Glutamatergic neuron (in vitro differentiated cells): ENCODE results near the gene OPN1LW. TPM values are rescaled to one million over a fixed set of nuclear protein-coding genes. Genes with fewer than 3 reads are reported as not detected.
"Not testable (repeated sequence)": the region's sequence is repeated elsewhere in the genome, so short reads cannot be mapped to it uniquely, and the experiment has no call there.

ENCODE experiments used
- DNase-seq: peaks from one replicate; pipeline ENCODE4 v3.0.0; 2022
- H3K27ac Mint-ChIP-seq: one replicate; pipeline ENCODE4 v1.8.0; 2020; ENCODE audit warnings: mild to moderate bottlenecking, mixed read lengths, inconsistent platforms; ENCODE audit not compliant: unreplicated experiment
- H3K27me3 Mint-ChIP-seq: one replicate; pipeline ENCODE4 v1.8.0; 2020; ENCODE audit warnings: mild to moderate bottlenecking, moderate library complexity, mixed read lengths, inconsistent platforms; ENCODE audit not compliant: unreplicated experiment
- H3K36me3 Mint-ChIP-seq: one replicate; pipeline ENCODE4 v1.8.0; 2020; ENCODE audit warnings: mild to moderate bottlenecking, mixed read lengths, inconsistent platforms; ENCODE audit not compliant: unreplicated experiment
- H3K4me1 Mint-ChIP-seq: one replicate; pipeline ENCODE4 v1.8.0; 2020; ENCODE audit warnings: mild to moderate bottlenecking, low read depth, mixed read lengths, inconsistent platforms; ENCODE audit not compliant: unreplicated experiment
- H3K4me3 Mint-ChIP-seq: one replicate; pipeline ENCODE4 v1.8.0; 2020; ENCODE audit warnings: mild to moderate bottlenecking, mixed read lengths, inconsistent platforms; ENCODE audit not compliant: unreplicated experiment
- H3K9me3 Mint-ChIP-seq: one replicate; pipeline ENCODE4 v1.8.0; 2020; ENCODE audit warnings: mild to moderate bottlenecking, moderate library complexity, mixed read lengths, inconsistent platforms; ENCODE audit not compliant: unreplicated experiment
- CTCF ChIP-seq: fragments of 200-600 bp; sonication (generic); IDR thresholded peaks from one replicate; pipeline ENCODE4 v1.5.0; 2021; ENCODE audit not compliant: partially characterized antibody, unreplicated experiment
- total RNA-seq: library from RNA; stranded (reverse); fragmentation: NEBNext Ultra II Directional; extraction: Animal tissue kit (Norgen Biotek cat#: 25700); gene quantifications from one replicate; pipeline ENCODE4 v1.2.1, GENCODE V29; 2021; ENCODE audit not compliant: unreplicated experiment

The OPN1LW gene
- total RNA-seq, 1 donor from 2014 or later: 2.6 TPM

- no peaks in the 10 kb centered on the region for H3K4me1 Mint-ChIP-seq
- H3K4me3 Mint-ChIP-seq: no peak overlapping the region
- no peaks in the 10 kb centered on the region for H3K27me3 Mint-ChIP-seq
- no peaks in the 10 kb centered on the region for H3K9me3 Mint-ChIP-seq
- no peaks in the 10 kb centered on the region for H3K36me3 Mint-ChIP-seq
- no peak for TF ChIP-seq CTCF
- H3K27ac Mint-ChIP-seq: no peak overlapping the region
- no peak for DNase-seq
These were observed 1.7 kb upstream of the OPN1LW start for GRCh38 chrX:154142386-154142785.

GRCh38 chrX:154142950-154143745 lies 895 bp upstream of the OPN1LW start:
- H3K4me3 Mint-ChIP-seq: no peak overlapping the region

GRCh38 chrX:154151030-154151429 lies 7.0 kb downstream of the OPN1LW start:
- H3K36me3 Mint-ChIP-seq, H3K9me3 Mint-ChIP-seq, H3K27ac Mint-ChIP-seq, H3K4me1 Mint-ChIP-seq, H3K4me3 Mint-ChIP-seq, H3K27me3 Mint-ChIP-seq, DNase-seq: not testable (repeated sequence)

More at GRCh38 chrX:154142950-154143745, 895 bp upstream of the OPN1LW start:
- TF ChIP-seq CTCF: no peak
- H3K27me3 Mint-ChIP-seq: no peaks in the 10 kb centered on the region
- H3K36me3 Mint-ChIP-seq: no peaks in the 10 kb centered on the region
- no peaks in the 10 kb centered on the region for H3K4me1 Mint-ChIP-seq
- no peak for DNase-seq
- no peak overlapping the region for H3K27ac Mint-ChIP-seq
- H3K9me3 Mint-ChIP-seq: no peaks in the 10 kb centered on the region

GRCh38 chrX:154156221-154156620 lies 12.2 kb downstream of the OPN1LW start:
- H3K36me3 Mint-ChIP-seq, DNase-seq, H3K27ac Mint-ChIP-seq, H3K4me1 Mint-ChIP-seq, H3K9me3 Mint-ChIP-seq, H3K4me3 Mint-ChIP-seq, H3K27me3 Mint-ChIP-seq: not testable (repeated sequence)

GRCh38 chrX:154157207-154157606 lies 13.2 kb downstream of the OPN1LW start:
- H3K27me3 Mint-ChIP-seq, H3K4me3 Mint-ChIP-seq, H3K9me3 Mint-ChIP-seq, H3K4me1 Mint-ChIP-seq, DNase-seq, H3K27ac Mint-ChIP-seq, H3K36me3 Mint-ChIP-seq: not testable (repeated sequence)

GRCh38 chrX:154159345-154159744 lies 15.3 kb downstream of the OPN1LW start:
- H3K36me3 Mint-ChIP-seq, DNase-seq, H3K9me3 Mint-ChIP-seq, H3K4me1 Mint-ChIP-seq, H3K27me3 Mint-ChIP-seq, H3K4me3 Mint-ChIP-seq, H3K27ac Mint-ChIP-seq: not testable (repeated sequence)

GRCh38 chrX:154164902-154165301 lies 20.9 kb downstream of the OPN1LW start:
- H3K4me1 Mint-ChIP-seq, H3K9me3 Mint-ChIP-seq, H3K27me3 Mint-ChIP-seq, H3K4me3 Mint-ChIP-seq, DNase-seq, H3K36me3 Mint-ChIP-seq, H3K27ac Mint-ChIP-seq: not testable (repeated sequence)

- not testable (repeated sequence) for H3K4me3 Mint-ChIP-seq, H3K9me3 Mint-ChIP-seq, H3K4me1 Mint-ChIP-seq, H3K27ac Mint-ChIP-seq, DNase-seq, H3K36me3 Mint-ChIP-seq, H3K27me3 Mint-ChIP-seq
These were observed 24.3 kb downstream of the OPN1LW start for GRCh38 chrX:154168384-154168783.

GRCh38 chrX:154172535-154172943 lies 28.5 kb downstream of the OPN1LW start:
- not testable (repeated sequence) for H3K4me3 Mint-ChIP-seq, H3K4me1 Mint-ChIP-seq, H3K36me3 Mint-ChIP-seq, H3K27me3 Mint-ChIP-seq, H3K27ac Mint-ChIP-seq, H3K9me3 Mint-ChIP-seq, DNase-seq

GRCh38 chrX:154174356-154174755 lies 30.3 kb downstream of the OPN1LW start:
- H3K27ac Mint-ChIP-seq, H3K4me3 Mint-ChIP-seq, H3K27me3 Mint-ChIP-seq, H3K4me1 Mint-ChIP-seq, H3K36me3 Mint-ChIP-seq, DNase-seq, H3K9me3 Mint-ChIP-seq: not testable (repeated sequence)

GRCh38 chrX:154182296-154182695 lies 38.3 kb downstream of the OPN1LW start, which contains the start of gene OPN1MW:
OPN1MW (plus strand) TSS chrX:154182596; CDS start chrX:154182678, 82 bp downstream.
- not testable (repeated sequence) for H3K9me3 Mint-ChIP-seq, DNase-seq, H3K36me3 Mint-ChIP-seq, H3K4me3 Mint-ChIP-seq, H3K27me3 Mint-ChIP-seq, H3K27ac Mint-ChIP-seq, H3K4me1 Mint-ChIP-seq
